ENCODE results near the gene BMERB1.
"Not testable (repeated sequence)": the region's sequence is repeated elsewhere in the genome, so short reads cannot be mapped to it uniquely, and the experiment has no call there.

Gene BMERB1

GRCh38 chr16:15573274-15573895 lies 139.0 kb downstream of the BMERB1 start:
- Histone ChIP-seq H3K9me3 (no peaks in the 10 kb centered on the region), H3K4me3 (no peak overlapping the region), H3K4me1 (no peaks in the 10 kb centered on the region), H3K27me3 (no peaks in the 10 kb centered on the region), H3K36me3 (peaks cover 6 to 31% (median 12%) of the 10 kb centered on the region in 3 donors), H3K27ac (no peak overlapping the region)
- DNase-seq: no peak
- intact Hi-C loops (cut with DNase I; ENCODE audit: low total_unique reads): no loop called here
- TF ChIP-seq CTCF (IDR thresholded peaks at IDR 0.05): no peak

- H3K9me3 ChIP-seq; H3K4me3 ChIP-seq; H3K27ac ChIP-seq; H3K27me3 ChIP-seq; DNase-seq; intact Hi-C loops (cut with DNase I; ENCODE audit: low total_unique reads); H3K4me1 ChIP-seq: not testable (repeated sequence)
- peaks cover 4 to 30% (median 12%) of the 10 kb centered on the region in 3 donors for H3K36me3 ChIP-seq
Observed at GRCh38 chr16:15573896-15574613, 139.7 kb downstream of the BMERB1 start.

- peaks cover 0 to 28% (median 8%) of the 10 kb centered on the region in 3 donors for H3K36me3 ChIP-seq
- intact Hi-C loops (cut with DNase I; ENCODE audit: low total_unique reads): no loop called here
- TF ChIP-seq CTCF (IDR thresholded peaks at IDR 0.05): no peak
- no peaks in the 10 kb centered on the region for H3K27me3 ChIP-seq
- no peak overlapping the region for H3K27ac ChIP-seq
- no peaks in the 10 kb centered on the region for H3K9me3 ChIP-seq
- H3K4me3 ChIP-seq: no peak overlapping the region
- no peak for DNase-seq
- no peaks in the 10 kb centered on the region for H3K4me1 ChIP-seq
Observed at GRCh38 chr16:15574614-15574948, 140.2 kb downstream of the BMERB1 start.

- H3K4me3 ChIP-seq: no peak overlapping the region
- H3K4me1 ChIP-seq: no peaks in the 10 kb centered on the region
- H3K36me3 ChIP-seq: peaks cover 0 to 21% (median 2%) of the 10 kb centered on the region in 3 donors
- no peak for DNase-seq
- H3K27ac ChIP-seq: no peak overlapping the region
- no peaks in the 10 kb centered on the region for H3K9me3 ChIP-seq
- no peak for TF ChIP-seq CTCF (IDR thresholded peaks at IDR 0.05)
- no peaks in the 10 kb centered on the region for H3K27me3 ChIP-seq
- intact Hi-C loops (cut with DNase I; ENCODE audit: low total_unique reads): no loop called here
Observed at GRCh38 chr16:15575293-15576049, 141.1 kb downstream of the BMERB1 start.

GRCh38 chr16:15576960-15577958 lies 142.9 kb downstream of the BMERB1 start:
- Histone ChIP-seq H3K27ac (no peak overlapping the region), H3K9me3 (no peaks in the 10 kb centered on the region), H3K36me3 (peaks cover 11 to 34% (median 13%) of the 10 kb centered on the region in 3 donors), H3K27me3 (no peaks in the 10 kb centered on the region), H3K4me1 (no peaks in the 10 kb centered on the region), H3K4me3 (no peak overlapping the region)
- intact Hi-C loops (cut with DNase I; ENCODE audit: low total_unique reads): no loop called here
- no peak for DNase-seq
- TF ChIP-seq CTCF (IDR thresholded peaks at IDR 0.05): no peak
